Adrenal gland (tissue), 5 donors: Measurements from ENCODE around the gene ZNF350.

Experiments used
- POLR2A ChIP-seq, 2 donors: fragments of 450-650 bp; IDR thresholded peaks; one replicate each; pipeline ENCODE4 v1.6.1; 2017; ENCODE audit warnings: antibody characterized with exemption in 2 of 2, mild to moderate bottlenecking in 2 of 2, moderate library complexity in 1 of 2
- TF ChIP-seq, protein P1 (sequence below), 6 experiments: fragments of 450-650 bp in 4 of 6; fragments of 200-600 bp in 2 of 6; sonication (generic) in 1 of 6; IDR thresholded peaks; 1 replicate in 5 of 6; 2 replicates in 1 of 6; pipeline versions ENCODE4 v1.5.1 to v1.8.0; 2016 to 2021; ENCODE audit warnings: antibody characterized with exemption in 6 of 6, mild to moderate bottlenecking in 2 of 6, moderate library complexity in 1 of 6
- donor health status: DM: no; HTN: no; CAD: no.

GRCh38 chr19:51977346-51977745, 9.3 kb downstream of the ZNF350 start:
- TF ChIP-seq, protein P1, sequence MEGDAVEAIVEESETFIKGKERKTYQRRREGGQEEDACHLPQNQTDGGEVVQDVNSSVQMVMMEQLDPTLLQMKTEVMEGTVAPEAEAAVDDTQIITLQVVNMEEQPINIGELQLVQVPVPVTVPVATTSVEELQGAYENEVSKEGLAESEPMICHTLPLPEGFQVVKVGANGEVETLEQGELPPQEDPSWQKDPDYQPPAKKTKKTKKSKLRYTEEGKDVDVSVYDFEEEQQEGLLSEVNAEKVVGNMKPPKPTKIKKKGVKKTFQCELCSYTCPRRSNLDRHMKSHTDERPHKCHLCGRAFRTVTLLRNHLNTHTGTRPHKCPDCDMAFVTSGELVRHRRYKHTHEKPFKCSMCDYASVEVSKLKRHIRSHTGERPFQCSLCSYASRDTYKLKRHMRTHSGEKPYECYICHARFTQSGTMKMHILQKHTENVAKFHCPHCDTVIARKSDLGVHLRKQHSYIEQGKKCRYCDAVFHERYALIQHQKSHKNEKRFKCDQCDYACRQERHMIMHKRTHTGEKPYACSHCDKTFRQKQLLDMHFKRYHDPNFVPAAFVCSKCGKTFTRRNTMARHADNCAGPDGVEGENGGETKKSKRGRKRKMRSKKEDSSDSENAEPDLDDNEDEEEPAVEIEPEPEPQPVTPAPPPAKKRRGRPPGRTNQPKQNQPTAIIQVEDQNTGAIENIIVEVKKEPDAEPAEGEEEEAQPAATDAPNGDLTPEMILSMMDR (IDR thresholded peaks at IDR 0.05), result no peak
- no peak for TF ChIP-seq POLR2A (IDR thresholded peaks at IDR 0.05)
